ENCODE measurements around the gene JMJD1C.

- no peak for TF ChIP-seq POLR2A (IDR thresholded peaks at IDR 0.05; ENCODE audit: low read length)
- no peak for TF ChIP-seq GATA1 (IDR thresholded peaks at IDR 0.05; ENCODE audit: low read depth, low read length)
These were observed 241.5 kb downstream of the JMJD1C start for GRCh38 chr10:63224241-63224640.
